Rectal smooth muscle tissue (tissue), 1 donor: ENCODE data around the gene GPR42.

Experiments
- H3K27ac ChIP-seq: one replicate; pipeline ENCODE4 v1.7.0; 2013; ENCODE audit warnings: low read depth, low read length, inconsistent platforms
- H3K27me3 ChIP-seq: one replicate; pipeline ENCODE4 v1.7.0; 2013; ENCODE audit warnings: low read length; ENCODE audit not compliant: control insufficient read depth, insufficient read depth
- H3K36me3 ChIP-seq: one replicate; pipeline ENCODE4 v1.7.0; 2013; ENCODE audit warnings: low read length; ENCODE audit not compliant: control insufficient read depth, insufficient read depth
- H3K4me1 ChIP-seq: one replicate; pipeline ENCODE4 v1.7.0; 2013; ENCODE audit warnings: low read length; ENCODE audit not compliant: control insufficient read depth, insufficient read depth
- H3K4me3 ChIP-seq: one replicate; pipeline ENCODE4 v1.7.0; 2013; ENCODE audit warnings: low read length
- H3K9ac ChIP-seq: one replicate; pipeline ENCODE4 v1.7.0; 2013; ENCODE audit warnings: low read length

GPR42 gene

GRCh38 chr19:35337097-35337983 is 33.5 kb upstream of the GPR42 start:
- H3K36me3 ChIP-seq, result no peaks in the 10 kb centered on the region
- H3K9ac ChIP-seq, result no peak overlapping the region
- no peaks in the 10 kb centered on the region for H3K27me3 ChIP-seq
- no peak overlapping the region for H3K4me3 ChIP-seq
- H3K4me1 ChIP-seq, result no peaks in the 10 kb centered on the region
- no peak overlapping the region for H3K27ac ChIP-seq

DNA sequence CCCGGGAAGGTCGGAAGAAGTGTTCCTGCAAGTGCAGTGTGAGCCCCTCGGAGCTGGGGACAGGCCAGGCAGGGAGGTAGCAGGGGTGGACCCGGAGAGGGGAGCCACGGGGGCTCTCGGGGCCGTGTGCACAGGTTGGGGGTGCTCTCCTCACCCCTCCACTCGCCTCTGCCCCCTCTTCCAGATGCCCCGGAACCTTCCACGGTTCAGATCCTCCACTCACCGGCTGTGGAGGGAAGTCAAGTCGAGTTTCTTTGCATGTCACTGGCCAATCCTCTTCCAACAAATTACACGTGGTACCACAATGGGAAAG is 32.9 kb upstream of the GPR42 start:
- Histone ChIP-seq H3K9ac (no peak overlapping the region), H3K4me3 (no peak overlapping the region), H3K4me1 (no peaks in the 10 kb centered on the region), H3K36me3 (no peaks in the 10 kb centered on the region), H3K27me3 (no peaks in the 10 kb centered on the region), H3K27ac (no peak overlapping the region)

- Histone ChIP-seq H3K36me3 (no peaks in the 10 kb centered on the region), H3K27me3 (no peaks in the 10 kb centered on the region)
Measured at GRCh38 chr19:35340431-35340830, 30.4 kb upstream of the GPR42 start.

DNA sequence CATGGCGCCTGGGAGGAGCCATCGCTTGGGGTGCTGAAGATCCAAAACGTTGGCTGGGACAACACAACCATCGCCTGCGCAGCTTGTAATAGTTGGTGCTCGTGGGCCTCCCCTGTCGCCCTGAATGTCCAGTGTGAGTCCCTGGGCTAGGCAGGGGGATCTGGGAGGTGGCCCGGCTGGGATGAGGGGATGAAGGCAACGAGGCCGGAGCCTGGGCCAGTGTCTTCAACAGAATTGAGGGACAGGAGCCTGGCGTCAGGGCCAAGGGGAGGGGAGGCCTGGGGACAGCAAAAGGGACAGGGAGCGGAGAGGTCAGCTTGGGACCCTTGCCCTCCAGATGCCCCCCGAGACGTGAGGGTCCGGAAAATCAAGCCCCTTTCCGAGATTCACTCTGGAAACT is 29.9 kb upstream of the GPR42 start:
- H3K36me3 ChIP-seq, result no peaks in the 10 kb centered on the region
- no peak overlapping the region for H3K27ac ChIP-seq
- no peaks in the 10 kb centered on the region for H3K27me3 ChIP-seq
- no peak overlapping the region for H3K9ac ChIP-seq
- H3K4me3 ChIP-seq, result no peak overlapping the region
- H3K4me1 ChIP-seq, result no peaks in the 10 kb centered on the region

More at GRCh38 chr19:35340431-35340830, 30.4 kb upstream of the GPR42 start:
- no peak overlapping the region for H3K4me3 ChIP-seq
- no peak overlapping the region for H3K9ac ChIP-seq
- H3K4me1 ChIP-seq, result no peaks in the 10 kb centered on the region
- no peak overlapping the region for H3K27ac ChIP-seq

- Histone ChIP-seq H3K4me1 (no peaks in the 10 kb centered on the region), H3K27me3 (no peaks in the 10 kb centered on the region), H3K27ac (no peak overlapping the region), H3K4me3 (no peak overlapping the region), H3K36me3 (no peaks in the 10 kb centered on the region), H3K9ac (no peak overlapping the region)
Measured at GRCh38 chr19:35341565-35342225, 29.2 kb upstream of the GPR42 start.

DNA sequence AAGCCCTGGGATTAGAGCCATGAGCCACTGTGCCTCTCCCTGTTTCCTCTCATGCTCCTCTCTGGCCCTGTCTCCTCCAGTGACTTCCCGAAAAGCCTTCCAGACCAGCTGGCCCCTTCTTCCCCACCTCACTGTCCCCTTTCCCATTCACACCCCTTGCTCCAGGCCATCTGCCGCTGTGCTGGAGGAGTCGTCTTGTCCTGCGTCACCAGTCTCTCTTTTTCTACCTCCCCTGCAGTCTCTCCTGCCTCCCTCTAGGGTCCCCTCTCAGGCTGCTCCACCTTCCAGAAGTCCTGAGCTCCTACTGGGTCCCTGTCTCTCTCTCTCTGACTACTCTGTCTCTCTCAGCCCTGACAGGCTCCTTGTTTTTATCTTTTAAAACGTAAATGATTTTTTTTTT is 28.4 kb upstream of the GPR42 start:
- H3K27ac ChIP-seq, result no peak overlapping the region
- no peak overlapping the region for H3K9ac ChIP-seq
- no peak overlapping the region for H3K4me3 ChIP-seq

GRCh38 chr19:35344511-35345031 is 26.3 kb upstream of the GPR42 start:
- H3K9ac ChIP-seq, result no peak overlapping the region
- no peaks in the 10 kb centered on the region for H3K4me1 ChIP-seq
- no peak overlapping the region for H3K27ac ChIP-seq
- H3K4me3 ChIP-seq, result no peak overlapping the region
- H3K27me3 ChIP-seq, result no peaks in the 10 kb centered on the region
- no peaks in the 10 kb centered on the region for H3K36me3 ChIP-seq

More for the DNA sequence above, 28.4 kb upstream of the GPR42 start:
- Histone ChIP-seq H3K36me3 (no peaks in the 10 kb centered on the region), H3K4me1 (no peaks in the 10 kb centered on the region), H3K27me3 (no peaks in the 10 kb centered on the region)

- no peaks in the 10 kb centered on the region for H3K36me3 ChIP-seq
- H3K27me3 ChIP-seq, result no peaks in the 10 kb centered on the region
- no peaks in the 10 kb centered on the region for H3K4me1 ChIP-seq
- no peak overlapping the region for H3K4me3 ChIP-seq
- no peak overlapping the region for H3K9ac ChIP-seq
- no peak overlapping the region for H3K27ac ChIP-seq
Measured at GRCh38 chr19:35345671-35346111, 25.2 kb upstream of the GPR42 start.

DNA sequence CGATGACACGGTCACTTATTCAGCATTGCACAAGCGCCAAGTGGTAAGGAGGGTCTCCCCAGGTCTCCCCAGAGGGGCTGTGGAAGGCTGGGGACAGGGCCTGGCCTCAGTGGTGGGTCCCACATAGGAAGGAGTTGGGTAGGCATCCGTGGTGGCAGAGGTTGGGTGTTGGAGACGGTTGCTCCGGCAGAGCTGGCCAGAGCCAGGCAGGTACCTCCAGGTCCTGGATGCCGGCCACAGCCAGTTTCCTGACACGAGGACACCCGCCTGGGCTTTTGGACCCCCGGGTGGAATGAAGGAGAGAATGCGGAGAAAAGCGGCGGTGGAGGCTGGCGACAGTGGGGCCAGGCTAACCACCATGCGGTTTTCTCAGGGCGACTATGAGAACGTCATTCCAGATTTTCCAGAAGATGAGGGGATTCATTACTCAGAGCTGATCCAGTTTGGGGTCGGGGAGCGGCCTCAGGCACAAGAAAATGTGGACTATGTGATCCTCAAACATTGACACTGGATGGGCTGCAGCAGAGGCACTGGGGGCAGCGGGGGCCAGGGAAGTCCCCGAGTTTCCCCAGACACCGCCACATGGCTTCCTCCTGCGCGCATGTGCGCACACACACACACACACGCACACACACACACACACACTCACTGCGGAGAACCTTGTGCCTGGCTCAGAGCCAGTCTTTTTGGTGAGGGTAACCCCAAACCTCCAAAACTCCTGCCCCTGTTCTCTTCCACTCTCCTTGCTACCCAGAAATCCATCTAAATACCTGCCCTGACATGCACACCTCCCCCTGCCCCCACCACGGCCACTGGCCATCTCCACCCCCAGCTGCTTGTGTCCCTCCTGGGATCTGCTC is 24.4 kb upstream of the GPR42 start:
- Histone ChIP-seq H3K27ac (no peak overlapping the region), H3K4me1 (no peaks in the 10 kb centered on the region), H3K9ac (no peak overlapping the region), H3K36me3 (no peaks in the 10 kb centered on the region), H3K27me3 (no peaks in the 10 kb centered on the region), H3K4me3 (no peak overlapping the region)

DNA sequence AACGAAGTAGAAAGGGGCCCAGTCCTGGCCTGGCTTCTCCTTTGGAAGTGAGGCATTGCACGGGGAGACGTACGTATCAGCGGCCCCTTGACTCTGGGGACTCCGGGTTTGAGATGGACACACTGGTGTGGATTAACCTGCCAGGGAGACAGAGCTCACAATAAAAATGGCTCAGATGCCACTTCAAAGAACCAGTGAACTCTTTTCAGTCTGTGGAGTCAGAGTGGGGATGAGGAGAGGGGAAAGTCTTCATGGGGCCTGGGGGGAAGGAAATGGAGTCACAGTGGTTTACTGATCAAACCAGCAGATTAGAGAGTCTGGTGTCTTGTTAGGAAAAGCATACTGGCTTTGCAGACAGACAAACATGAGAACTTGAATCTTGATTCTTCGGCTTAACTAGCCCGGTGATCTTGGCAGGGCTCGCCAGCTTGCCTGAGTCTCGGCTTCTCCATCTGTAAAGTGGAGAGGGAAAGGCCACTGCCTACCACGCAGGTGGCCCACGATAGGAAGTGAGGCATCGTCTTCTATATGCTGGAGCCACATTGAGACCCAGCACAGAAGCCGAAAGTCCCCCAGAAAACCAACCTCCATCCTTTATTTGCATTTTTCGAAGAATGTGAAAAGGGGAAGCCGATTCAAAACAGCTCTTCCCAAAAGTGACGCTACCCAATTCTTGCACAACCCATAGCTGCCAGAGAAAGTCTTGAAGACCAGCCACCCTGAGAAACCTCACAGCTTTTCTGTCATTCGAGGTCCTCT is 23.5 kb upstream of the GPR42 start, which contains the start of gene FFAR1:
Gene FFAR1 (plus strand): TSS at position 732 of the 759 bp plus-strand sequence. CDS start 3,650 bp downstream, outside the sequence.
- Histone ChIP-seq H3K27ac (no peak within 1 kb of the TSS), H3K27me3 (no peaks in the 10 kb centered on the region), H3K4me1 (no peaks in the 10 kb centered on the region), H3K36me3 (no peaks in the 10 kb centered on the region), H3K9ac (no peak within 1 kb of the TSS), H3K4me3 (no peak within 1 kb of the TSS)

DNA sequence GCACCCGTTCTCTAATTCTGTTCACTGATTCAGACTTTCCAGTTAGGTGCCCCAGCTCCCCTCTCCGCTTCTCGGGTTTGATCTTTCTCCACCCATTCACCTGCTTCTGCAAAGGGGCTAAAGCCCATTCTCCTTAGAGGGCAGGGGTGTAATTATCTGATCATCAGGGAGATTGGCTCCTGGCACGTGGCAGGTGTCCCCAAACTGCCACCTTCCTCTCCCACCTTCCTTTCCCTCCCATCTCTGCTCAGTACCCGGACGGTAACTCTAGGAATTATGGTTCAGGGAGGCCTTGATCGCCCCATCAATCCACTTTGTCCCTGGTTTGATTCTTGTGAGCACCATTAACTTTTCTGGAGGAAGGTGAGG is 23.0 kb upstream of the GPR42 start:
- Histone ChIP-seq H3K27me3 (no peaks in the 10 kb centered on the region), H3K9ac (no peak overlapping the region), H3K4me3 (no peak overlapping the region), H3K27ac (no peak overlapping the region), H3K36me3 (no peaks in the 10 kb centered on the region), H3K4me1 (no peaks in the 10 kb centered on the region)
